Dermis blood vessel endothelial cell (primary cell): ENCODE measurements around the gene GZF1. TPM values are rescaled to one million over a fixed set of nuclear protein-coding genes. Genes with fewer than 3 reads are reported as not detected.
A peak's percentile ranks its signal among the peaks of the same experiment; 100 is the strongest.

Experiments
- DNase-seq: peaks from one replicate; pipeline ENCODE4 v3.0.0; 2010
- total RNA-seq: library from RNA; depleted of rRNA; stranded (reverse); fragments of >200 nt; gene quantifications from 2 replicates; pipeline ENCODE4 v1.2.3, GENCODE V29; 2014

The GZF1 gene
- total RNA-seq, 1 donor from 2014 or later, result 19.1 TPM

DNA sequence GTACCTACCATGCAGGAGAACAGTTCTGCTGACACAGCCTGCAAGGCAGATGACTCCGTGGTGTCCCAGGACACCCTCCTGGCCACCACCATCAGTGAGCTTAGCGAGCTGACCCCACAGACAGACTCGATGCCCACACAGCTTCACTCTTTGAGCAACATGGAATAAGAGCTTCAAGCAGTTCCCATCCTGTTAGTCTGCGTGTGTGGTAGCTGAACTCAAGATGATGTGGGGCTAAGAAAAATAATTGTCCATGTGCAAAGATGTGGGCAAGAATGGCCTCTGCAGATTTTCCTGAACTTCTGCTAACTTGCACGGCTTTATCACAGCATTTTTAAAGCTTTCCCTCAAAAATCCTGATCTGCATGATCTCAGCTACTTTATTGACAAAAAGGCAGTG lies 8.3 kb downstream of the GZF1 start:
- no peak for DNase-seq

DNA sequence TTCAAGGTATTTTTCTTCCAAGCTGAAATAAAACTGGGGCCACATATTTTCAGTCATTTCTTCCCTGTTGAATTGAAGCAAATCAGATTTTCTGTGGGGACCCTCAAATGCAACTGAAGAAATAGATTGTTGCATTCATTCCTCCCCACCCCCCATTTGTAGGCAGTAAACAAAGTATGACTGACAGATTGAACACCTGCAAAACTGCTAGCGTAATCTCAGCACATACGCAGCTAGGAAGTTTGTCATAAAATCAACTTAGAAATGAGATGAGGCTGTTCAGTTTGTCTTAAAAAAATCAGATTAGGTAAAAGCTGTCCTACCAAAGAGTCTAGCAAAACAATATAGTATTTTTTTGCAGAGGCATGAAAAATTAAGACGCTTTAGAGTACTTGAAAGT lies 8.9 kb downstream of the GZF1 start:
- DNase-seq, result no peak

DNA sequence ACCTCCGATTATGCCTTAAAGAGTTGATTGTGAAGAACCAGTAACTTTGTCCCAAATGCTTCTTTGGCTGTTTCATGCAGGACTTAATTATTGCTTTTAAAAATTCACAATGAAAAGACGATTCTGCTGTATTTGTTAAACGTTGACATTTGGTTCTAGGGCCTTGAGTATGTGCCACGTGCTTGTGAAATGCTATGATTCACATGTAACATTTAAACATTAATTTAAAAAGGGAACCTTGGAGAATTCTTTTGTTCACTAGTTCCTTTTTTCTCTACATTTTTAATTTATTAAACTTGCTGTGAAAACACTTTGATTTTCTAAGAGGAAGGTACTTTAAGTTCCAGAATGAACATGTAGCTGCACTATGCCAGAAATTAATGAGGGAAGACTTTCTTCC lies 9.5 kb downstream of the GZF1 start:
- no peak for DNase-seq

DNA sequence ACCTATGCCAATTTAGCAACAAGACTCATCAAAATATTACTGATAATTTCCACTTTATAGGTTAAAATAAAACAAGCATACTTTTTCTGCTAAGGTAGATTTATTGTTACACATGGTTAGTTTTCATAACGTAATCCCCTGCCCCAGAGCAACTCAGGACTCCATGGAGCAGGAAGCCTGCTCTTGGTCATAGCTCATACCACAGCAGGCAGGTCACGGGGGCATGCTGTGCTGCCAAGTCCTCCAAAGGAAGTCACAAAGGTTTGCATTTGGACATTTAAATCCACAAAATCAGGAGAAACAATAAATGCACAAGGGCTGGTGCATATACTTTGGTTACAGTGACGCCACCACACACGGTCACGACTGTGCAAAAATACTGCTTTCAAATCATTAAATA lies 12.5 kb downstream of the GZF1 start:
- DNase-seq, result peak; percentile 85

DNA sequence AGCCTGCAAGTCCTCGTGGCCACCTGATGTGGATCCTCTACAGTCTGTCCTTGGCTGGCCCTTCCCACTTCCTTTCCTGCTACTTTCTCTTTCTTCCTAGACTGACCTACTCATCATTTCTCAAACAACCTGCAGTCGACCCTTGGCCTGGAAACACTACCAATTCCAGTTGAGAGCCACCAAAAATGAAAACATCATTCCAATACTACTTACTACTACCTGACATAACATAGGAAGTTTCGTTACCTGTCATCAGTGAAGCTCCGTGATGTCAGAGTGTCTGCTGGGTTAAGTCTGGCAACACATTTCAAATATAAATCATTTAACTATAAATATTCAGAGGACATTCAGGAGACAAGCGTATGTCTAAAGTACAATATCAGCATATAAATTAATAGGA lies 13.8 kb downstream of the GZF1 start:
- no peak for DNase-seq

DNA sequence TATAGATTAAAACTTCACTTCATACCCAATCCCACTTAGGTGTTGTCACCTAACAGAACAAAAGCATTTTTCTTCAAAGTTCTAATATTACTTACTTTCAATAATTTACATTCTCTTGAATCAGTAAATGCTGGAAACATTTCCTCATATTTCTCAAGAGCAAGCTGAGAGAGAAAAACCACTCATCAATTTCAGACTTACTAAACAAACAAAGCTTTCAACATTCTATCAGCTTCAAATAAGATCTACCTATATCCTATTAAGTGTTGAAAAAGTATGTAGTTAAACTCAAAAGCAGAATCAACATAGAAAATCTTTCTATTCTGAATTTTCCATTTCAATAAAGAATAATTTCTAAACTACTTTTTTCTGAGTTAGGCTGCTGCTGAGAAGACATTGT lies 17.8 kb downstream of the GZF1 start:
- DNase-seq, result no peak

DNA sequence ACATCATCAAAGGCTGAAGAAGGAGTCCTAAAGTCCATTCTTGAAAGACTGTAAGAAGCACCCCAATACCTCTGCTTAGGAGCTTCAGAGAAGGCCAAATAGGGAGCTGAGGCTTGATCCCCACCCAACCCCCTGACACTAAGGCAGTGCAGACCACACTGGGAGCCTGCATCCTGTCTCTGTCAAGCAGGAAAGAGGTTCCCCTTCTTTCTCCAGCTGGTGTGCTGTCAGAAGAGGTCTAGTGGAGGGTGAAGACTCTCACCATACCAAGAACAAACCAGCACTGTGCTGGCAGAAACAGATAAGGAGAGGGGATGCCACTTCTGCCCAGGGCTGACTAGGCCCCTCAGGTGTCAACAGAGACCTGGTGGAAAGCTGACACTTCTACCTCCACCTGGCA lies 19.9 kb downstream of the GZF1 start:
- DNase-seq, result no peak

DNA sequence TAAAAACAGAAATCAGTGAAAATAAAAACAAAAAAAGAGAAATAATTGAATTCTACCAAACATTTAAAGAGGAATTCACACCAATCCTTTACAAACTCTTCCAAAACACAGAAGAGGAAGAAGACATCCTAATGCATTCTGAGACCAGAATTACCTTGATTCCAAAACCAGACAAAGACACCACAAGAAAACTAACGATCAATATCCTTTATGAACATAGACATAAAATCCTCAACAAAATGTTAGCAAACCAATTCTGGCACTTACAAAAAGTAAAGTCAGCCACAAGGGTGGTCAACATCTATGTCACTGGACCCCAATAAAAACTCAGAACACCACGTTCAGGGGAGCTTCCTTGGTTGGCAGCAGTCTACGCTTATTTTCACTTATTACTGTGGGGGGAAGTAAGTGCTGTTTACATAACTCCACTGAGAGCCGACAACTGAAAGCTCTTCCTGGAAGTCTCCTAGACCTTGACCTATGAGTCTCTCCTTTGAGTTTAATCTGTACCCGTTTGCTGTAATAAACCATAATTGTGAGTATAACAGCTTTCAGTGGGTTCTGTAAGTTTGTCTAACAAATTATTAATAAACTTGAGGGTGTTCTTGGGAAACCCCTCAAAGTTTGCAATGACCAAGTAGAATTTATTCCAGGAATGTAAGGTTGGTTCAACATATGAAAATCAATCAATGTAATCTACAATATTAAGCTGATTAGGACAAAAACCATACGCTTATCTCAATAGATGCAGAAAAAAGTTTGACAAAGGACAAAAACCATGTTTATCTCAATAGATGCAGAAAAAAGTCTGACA lies 24.5 kb downstream of the GZF1 start:
- peak; percentile 45 for DNase-seq

DNA sequence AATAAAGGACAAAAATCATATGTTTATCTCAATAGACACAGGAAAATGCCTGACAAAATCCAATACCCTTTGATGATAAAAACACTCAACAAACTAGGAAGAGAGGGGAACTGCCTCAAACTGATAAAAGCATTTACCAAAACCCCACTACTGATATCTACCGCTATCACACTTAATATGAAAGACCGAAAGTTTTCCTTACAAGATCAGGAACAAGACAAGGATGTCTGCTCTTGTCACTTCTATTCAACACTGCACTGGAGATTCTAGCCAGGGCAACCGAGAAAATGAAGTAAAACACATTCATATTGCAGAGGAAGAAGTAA lies 25.1 kb downstream of the GZF1 start:
- no peak for DNase-seq

DNA sequence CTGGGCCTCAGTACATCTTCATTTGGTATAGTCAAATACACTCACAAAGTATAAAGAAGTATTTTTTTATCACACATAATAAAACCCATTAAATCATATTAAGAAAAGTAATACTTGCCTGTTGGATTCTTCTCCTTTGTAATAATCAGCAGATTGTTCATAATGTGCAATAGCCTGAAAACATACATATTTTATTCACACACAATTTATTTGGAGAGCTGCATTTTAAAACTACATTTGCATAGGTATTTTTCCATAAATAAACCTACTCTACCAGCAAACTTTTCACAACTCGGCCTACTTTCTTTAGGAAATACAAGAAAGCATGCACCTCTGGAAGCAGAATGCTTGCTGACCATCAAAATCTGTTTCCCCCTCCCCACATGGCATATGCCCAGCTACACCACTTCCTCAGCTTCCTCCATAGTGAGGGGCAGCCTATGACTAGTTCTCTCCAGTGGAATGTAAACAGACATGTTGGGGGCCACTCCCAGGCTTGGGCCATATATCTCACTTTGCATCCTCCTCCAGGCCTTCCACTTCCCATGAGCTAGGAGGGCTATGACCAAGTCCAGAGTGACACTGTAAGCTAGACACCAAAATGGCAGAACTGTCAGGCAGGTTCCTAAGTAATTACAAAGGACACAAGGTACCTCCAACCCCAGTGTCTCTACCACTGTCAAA lies 28.3 kb downstream of the GZF1 start:
- DNase-seq, result no peak

DNA sequence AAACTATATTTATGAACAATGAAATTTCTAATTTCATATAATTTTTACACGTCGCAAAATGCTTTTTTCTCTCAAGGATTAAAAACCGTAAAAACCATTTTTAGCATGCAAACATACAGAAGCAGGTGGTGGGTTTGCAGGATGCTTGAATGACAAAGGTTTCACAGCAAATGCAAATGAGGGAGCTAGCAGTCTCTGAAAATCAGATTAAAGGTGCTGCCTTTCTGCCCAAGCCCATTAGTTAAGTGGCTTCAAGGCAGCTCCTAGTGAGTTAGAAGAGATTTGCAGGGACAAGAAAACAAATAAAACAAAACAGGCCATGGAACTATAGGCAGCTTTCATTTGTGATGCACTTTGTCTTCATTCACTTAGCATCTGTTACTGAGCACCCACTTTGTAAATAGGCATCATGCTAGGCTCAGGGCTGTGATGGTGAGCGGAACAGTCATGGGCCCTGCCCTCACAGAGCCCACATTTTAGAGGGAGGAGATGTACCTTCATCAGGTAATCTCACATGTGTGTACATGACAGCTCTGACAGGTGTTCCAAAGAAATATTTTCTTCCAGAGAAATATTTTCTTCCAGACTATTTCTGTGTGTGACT lies 29.8 kb downstream of the GZF1 start:
- DNase-seq, result no peak

DNA sequence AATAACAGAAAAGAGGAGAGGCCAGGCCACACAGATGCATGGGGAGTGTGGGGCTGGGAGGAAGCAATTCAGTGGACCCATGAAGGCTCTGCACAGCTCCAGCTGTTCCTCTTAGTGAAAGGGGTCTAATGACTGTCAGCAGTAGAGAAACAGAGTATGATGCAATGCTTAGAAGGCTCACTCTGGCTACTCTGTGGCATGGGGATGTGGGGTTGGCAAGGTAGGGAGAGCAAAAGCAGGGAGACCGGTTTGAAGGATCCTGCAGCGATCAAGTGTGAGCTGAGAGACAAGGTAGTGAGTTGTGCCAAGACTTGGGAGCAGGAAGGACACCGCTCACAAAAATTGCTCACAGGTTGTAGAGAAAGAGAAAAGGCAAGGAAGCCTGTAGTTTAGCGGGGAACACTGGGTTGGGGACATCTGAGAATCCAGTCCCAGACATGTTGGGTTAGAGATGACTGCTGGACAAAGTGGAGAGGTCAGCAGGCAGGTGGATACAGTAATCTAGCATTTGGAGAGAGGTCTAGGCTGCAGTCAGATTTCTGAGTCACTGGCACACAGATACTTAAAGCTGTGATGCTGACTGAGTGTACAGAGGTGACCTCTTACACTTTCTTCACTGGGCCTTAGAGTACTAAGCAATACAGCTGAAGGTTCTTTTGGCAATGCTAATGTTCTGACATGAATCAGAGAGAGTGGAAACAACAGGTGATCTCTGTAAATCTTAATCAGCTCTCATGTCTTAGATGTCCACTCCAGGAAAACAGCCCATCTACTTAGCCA lies 32.2 kb downstream of the GZF1 start:
- no peak for DNase-seq

DNA sequence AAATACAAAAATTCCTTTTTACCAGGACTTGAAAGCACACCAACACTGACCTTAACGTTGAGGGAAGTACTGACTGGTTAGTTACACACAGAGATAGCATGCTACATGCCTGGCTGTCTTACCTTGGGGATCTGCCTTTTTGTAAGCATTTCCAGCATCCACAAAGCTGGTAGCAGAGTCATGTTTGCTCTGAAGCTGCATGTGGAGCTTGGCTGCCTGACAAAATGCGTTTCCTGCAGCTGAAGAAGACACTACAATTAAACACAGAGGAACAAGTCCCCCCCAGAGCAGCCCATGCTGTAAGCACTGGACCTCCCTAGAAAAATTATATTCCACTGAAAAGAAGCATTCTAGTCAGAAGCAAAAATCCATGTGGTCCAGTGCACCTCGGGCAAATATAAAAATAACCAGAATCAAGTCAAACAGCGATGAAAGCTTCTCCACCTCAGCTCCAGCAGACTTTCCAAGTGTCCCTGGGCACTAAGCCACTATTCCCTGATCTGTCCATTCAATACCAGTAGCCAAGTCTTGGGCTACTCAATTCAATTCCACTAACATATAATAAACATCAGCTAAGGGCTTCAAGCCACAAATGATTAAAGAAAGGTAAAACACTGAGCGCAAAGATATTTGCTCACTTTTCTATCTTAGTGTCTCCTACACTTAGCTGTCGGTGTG lies 35.1 kb downstream of the GZF1 start:
- peak; percentile 33 for DNase-seq

DNA sequence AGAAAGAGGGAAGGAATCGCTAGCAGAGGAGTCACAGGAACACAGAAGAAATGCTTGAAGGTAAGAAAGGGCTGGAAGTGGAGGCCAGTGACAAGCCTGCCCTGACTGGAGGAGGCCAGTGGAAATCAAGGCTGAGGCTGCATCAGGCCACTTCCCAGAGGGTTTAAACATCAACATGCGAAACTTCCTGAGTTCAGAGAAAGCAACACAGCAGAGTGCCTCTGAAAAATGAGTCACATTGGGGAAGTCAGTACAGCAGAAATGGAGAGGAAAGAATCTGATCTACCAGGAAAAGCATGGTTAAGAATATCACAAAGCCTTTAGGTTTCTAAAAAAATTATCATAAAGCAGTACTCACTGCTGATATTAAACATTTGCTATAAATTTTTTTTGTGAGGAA lies 36.0 kb downstream of the GZF1 start:
- peak; percentile 87 for DNase-seq

DNA sequence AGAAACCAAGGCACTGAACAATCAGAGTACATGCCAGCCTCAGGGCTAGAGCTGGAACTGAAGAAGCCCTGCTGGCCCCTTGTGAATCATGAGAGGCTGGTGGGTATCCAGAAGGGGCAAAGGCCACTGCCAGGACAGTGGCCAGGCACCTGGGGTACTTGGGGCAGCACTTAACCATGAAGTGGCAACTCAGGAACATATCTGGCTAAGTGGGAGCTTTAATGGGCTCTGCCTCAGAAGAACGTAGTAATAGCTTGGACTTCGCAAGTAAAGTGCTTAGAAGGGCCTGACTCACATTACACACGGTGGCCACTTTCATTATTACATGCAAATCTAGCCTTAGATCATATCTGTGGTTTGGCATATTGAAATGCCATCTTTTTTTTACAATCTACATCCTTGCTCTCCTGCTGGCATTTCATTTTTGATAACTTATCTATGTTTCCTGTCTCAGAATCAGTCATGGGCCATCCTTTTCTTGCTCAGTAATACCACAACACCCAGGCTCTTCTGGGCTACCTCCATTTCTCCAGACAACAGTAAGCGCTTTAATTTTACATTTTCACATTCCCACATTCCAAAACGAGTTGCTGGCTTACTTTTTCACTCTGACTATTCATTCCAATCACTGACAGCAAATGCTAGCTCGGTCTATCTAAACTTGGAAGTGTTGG lies 37.7 kb downstream of the GZF1 start:
- DNase-seq, result no peak

DNA sequence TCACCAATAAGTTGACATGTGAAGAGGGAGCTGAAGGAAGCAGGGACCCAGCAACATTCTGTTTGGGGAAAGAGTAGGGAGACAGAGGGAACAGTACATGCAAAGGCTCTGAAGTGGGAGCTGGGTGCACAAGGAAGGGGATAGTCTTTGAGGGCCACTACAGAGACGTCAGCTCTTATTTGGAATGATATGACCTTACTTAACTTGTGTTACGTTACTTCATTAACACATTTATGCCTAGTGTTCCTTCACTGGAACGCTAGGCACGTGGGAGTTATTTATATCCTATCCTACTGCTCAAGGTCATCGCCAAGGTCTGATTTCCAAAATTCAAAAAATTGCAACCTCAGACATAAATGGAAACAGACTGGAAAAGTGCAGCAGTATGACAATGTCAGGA lies 39.1 kb downstream of the GZF1 start:
- DNase-seq, result no peak

DNA sequence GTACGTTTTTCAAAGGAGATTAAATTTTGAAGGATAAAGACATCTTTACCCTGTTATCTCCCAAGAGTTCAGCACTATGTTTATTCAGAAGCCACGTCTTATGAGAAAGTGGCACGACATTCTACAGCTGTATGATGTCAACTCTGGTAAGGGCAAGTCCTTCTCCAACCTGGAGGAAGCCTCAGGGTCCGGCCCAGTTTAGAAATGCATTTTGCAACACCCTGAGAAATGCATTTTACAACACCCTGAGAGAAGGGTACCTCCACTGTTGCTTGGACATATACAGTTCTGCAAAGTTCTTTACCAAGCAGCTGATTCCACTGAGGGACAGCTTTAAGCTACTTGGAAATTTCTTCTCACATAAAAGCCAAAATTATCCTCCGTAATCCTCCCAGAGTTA lies 41.8 kb downstream of the GZF1 start:
- no peak for DNase-seq

DNA sequence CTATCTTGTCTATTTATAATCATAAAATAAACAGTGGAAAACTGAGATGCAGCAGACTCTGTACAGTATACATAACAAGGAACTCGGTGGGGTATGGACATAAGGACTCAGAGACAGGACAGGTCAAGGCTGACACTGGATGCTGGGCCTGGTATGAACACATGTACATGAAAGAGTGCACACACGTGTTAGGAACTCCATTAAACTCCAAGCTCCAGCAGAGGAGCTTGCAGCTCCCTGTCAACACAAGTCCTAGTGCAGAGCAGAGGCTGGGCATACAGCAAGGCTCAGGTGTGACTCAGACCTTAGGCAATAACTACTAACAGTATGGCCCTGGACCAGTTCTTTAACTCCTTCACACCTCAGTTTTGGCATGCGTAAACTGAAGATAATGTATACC lies 42.2 kb downstream of the GZF1 start:
- no peak for DNase-seq

DNA sequence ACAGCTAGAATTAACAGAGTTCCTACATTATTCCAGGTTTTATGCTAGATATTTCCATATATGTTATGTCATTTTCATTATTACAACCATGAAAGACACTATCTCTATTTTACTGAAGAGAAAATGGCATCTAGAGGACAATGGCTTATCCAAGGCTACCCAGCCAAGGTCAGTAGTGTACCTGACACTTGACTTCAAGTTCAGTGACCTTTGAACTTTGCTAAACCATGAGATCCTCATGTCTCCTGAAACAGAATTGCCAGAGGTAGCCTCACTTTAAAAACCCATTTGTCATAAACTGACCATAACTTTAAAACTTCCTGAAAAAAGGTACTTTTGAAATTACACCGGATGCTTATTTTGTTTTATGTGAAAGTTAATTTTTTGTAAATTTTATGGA lies 44.9 kb downstream of the GZF1 start:
- no peak for DNase-seq

DNA sequence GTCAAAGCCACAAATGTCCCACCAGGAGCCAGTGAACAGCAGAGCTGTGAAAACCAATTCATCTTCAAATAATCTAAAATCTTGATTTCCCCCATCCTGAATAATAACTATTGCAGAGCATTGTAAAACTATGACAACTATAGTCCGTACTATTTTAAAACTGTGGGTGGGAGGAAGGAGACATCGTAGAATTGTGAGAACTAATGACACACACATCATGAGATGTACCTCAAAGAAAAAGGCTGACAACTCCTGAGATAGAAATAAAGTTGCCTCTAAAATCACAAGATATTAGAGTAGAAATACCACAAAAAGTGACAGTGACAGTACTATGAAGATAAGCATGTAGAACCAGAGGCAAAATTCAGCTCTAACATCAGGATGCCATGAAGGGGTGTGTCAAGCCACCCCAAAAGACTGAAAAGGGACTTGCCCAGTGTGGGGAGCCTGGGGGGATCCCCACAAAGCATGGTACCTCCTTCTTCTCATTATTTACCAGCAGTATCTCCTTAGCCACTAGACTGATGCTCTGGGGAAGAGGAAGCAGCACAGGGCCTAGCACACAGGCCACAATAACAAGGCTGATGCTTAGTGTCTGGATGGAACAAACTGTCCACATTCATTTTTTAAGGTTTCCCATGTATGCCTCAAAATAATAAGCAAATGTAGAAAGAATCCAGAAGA lies 45.9 kb downstream of the GZF1 start:
- no peak for DNase-seq

DNA sequence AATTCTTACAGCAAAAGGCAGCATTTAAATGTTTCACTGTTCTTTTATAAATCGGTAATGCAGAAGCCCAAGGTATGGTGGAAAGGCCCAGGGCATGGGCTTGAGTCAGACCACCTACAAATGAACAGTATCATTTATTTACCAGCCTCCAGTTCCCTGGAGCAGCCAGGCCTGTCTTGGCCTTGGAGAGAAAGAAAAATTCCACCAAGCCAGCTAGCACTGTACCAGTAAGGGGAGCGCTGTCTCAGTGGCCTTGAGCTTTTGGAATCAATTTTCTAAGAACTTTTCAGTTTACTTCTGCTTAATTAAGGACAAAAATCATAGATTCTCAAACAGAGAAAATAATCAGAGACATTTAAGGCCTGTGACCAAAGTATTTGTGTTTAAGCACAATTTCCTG lies 47.0 kb downstream of the GZF1 start:
- DNase-seq, result no peak

DNA sequence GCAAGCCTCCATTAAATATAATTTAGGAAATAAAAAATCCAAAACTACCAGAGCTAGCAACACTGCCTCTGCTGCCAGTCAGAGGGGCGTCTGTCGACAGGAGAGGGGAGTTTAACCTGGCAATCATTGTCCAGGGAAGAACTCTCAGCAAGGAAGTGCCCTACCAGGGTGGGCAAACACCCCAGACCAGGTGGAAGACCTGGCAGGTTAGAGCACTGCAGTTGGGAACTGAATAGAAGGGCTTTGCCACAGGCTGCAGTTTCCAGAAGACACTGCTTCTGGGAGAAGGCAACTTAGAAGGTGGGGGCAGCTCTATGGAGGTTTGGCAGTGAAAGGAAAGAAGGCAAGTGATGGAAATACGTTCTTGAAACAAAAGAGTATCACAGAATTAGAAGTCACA lies 47.8 kb downstream of the GZF1 start:
- DNase-seq, result no peak
